ENCODE data around the gene IRAK3.

IRAK3 gene

GRCh38 chr12:66165141-66165540 is 23.9 kb upstream of the IRAK3 start:
- Histone ChIP-seq H3K9ac (no peak overlapping the region), H2AFZ (ENCODE audit: low read depth) (no peak overlapping the region), H3K4me3 (IDR thresholded peaks at IDR 0.05; ENCODE audit: insufficient read depth, low read depth, low read length) (no peak overlapping the region), H3K27ac (no peak overlapping the region), H3K27me3 (ENCODE audit: insufficient read depth, low read depth) (no peaks in the 10 kb centered on the region), H3K79me2 (ENCODE audit: insufficient read depth, low read depth) (peaks cover 58% of the 10 kb centered on the region), H3K36me3 (ENCODE audit: insufficient read depth) (no peaks in the 10 kb centered on the region), H4K20me1 (ENCODE audit: insufficient read depth) (no peaks in the 10 kb centered on the region), H3K4me2 (no peak overlapping the region), H3K4me1 (ENCODE audit: low read depth, poor library complexity, severe bottlenecking) (peaks cover 7% of the 10 kb centered on the region)
- TF ChIP-seq CTCF (conservative IDR thresholded peaks at IDR 0.05; ENCODE audit: low read depth, low read length), result no peak

- TF ChIP-seq CTCF (conservative IDR thresholded peaks at IDR 0.05; ENCODE audit: low read depth, low read length), result no peak
These were observed 22.5 kb upstream of the IRAK3 start for GRCh38 chr12:66166561-66166960.

GRCh38 chr12:66168410-66168809 is 20.6 kb upstream of the IRAK3 start:
- no peaks in the 10 kb centered on the region for H3K36me3 ChIP-seq (ENCODE audit: insufficient read depth)
- H3K4me2 ChIP-seq, result peak overlapping the region; percentile 52
- H3K79me2 ChIP-seq (ENCODE audit: insufficient read depth, low read depth), result peaks cover 49% of the 10 kb centered on the region
- no peak for TF ChIP-seq CTCF (conservative IDR thresholded peaks at IDR 0.05; ENCODE audit: low read depth, low read length)
- peak overlapping the region; percentile 69 for H2AFZ ChIP-seq (ENCODE audit: low read depth)
- no peak overlapping the region for H3K4me3 ChIP-seq (IDR thresholded peaks at IDR 0.05; ENCODE audit: insufficient read depth, low read depth, low read length)
- peak overlapping the region; percentile 91; the same call in 1 of the 2 replicates for H3K9ac ChIP-seq
- peaks cover 13% of the 10 kb centered on the region for H3K4me1 ChIP-seq (ENCODE audit: low read depth, poor library complexity, severe bottlenecking)
- H3K27ac ChIP-seq, result peak overlapping the region; percentile 95
- no peaks in the 10 kb centered on the region for H4K20me1 ChIP-seq (ENCODE audit: insufficient read depth)
- H3K27me3 ChIP-seq (ENCODE audit: insufficient read depth, low read depth), result no peaks in the 10 kb centered on the region

More at GRCh38 chr12:66166561-66166960, 22.5 kb upstream of the IRAK3 start:
- no peak overlapping the region for H3K27ac ChIP-seq
- H3K9ac ChIP-seq, result no peak overlapping the region
- no peaks in the 10 kb centered on the region for H3K36me3 ChIP-seq (ENCODE audit: insufficient read depth)
- no peak overlapping the region for H3K4me2 ChIP-seq
- no peak overlapping the region for H2AFZ ChIP-seq (ENCODE audit: low read depth)
- no peak overlapping the region for H3K4me3 ChIP-seq (IDR thresholded peaks at IDR 0.05; ENCODE audit: insufficient read depth, low read depth, low read length)
- no peaks in the 10 kb centered on the region for H3K27me3 ChIP-seq (ENCODE audit: insufficient read depth, low read depth)
- no peaks in the 10 kb centered on the region for H4K20me1 ChIP-seq (ENCODE audit: insufficient read depth)
- peaks cover 13% of the 10 kb centered on the region for H3K4me1 ChIP-seq (ENCODE audit: low read depth, poor library complexity, severe bottlenecking)
- H3K79me2 ChIP-seq (ENCODE audit: insufficient read depth, low read depth), result peaks cover 52% of the 10 kb centered on the region

- Histone ChIP-seq H3K4me3 (IDR thresholded peaks at IDR 0.05; ENCODE audit: insufficient read depth, low read depth, low read length) (no peak within 1 kb of the TSS), H3K27ac (peak within 1 kb of the TSS; percentile 95), H3K27me3 (ENCODE audit: insufficient read depth, low read depth) (no peaks in the 10 kb centered on the region), H3K9ac (peak within 1 kb of the TSS; percentile 91), H3K79me2 (ENCODE audit: insufficient read depth, low read depth) (peaks cover 45% of the 10 kb centered on the region), H2AFZ (ENCODE audit: low read depth) (peak within 1 kb of the TSS; percentile 69), H4K20me1 (ENCODE audit: insufficient read depth) (no peaks in the 10 kb centered on the region), H3K4me2 (peak within 1 kb of the TSS; percentile 52), H3K4me1 (ENCODE audit: low read depth, poor library complexity, severe bottlenecking) (peaks cover 13% of the 10 kb centered on the region), H3K36me3 (ENCODE audit: insufficient read depth) (no peaks in the 10 kb centered on the region)
- TF ChIP-seq CTCF (conservative IDR thresholded peaks at IDR 0.05; ENCODE audit: low read depth, low read length), result peak; percentile 73
These were observed 19.5 kb upstream of the IRAK3 start, which contains the start of gene TMBIM4 for GRCh38 chr12:66169221-66170170. Gene TMBIM4, minus strand, starts transcription at chr12:66169996. Its CDS starts 45 bp downstream, at chr12:66169951.

All from KMS-11 (cell line).